Gastrocnemius medialis (tissue), 4 donors: ENCODE measurements around the gene STH.

Experiments used
- CTCF ChIP-seq, 5 experiments: fragments of 450-650 bp in 3 of 5; fragments of 200-600 bp in 2 of 5; sonication (generic) in 2 of 5; IDR thresholded peaks in 4 of 5; conservative IDR thresholded peaks in 1 of 5; 1 replicate in 4 of 5; 2 replicates in 1 of 5; pipeline ENCODE4 v1.5.1; 2016 to 2019; ENCODE audit warnings: antibody characterized with exemption in 5 of 5, mild to moderate bottlenecking in 3 of 5, moderate library complexity in 3 of 5
- POLR2A ChIP-seq, 2 donors: fragments of 450-650 bp; IDR thresholded peaks; one replicate each; pipeline ENCODE4 v1.6.1; 2017; ENCODE audit warnings: antibody characterized with exemption in 2 of 2, mild to moderate bottlenecking in 2 of 2, moderate library complexity in 2 of 2

GRCh38 chr17:45973099-45973780 is 25.8 kb upstream of the STH start:
- TF ChIP-seq CTCF (IDR thresholded peaks at IDR 0.05 in 4 of 5, conservative IDR thresholded peaks at IDR 0.05 in 1 of 5) (no peak), POLR2A (IDR thresholded peaks at IDR 0.05) (no peak)
